GM18867 (cell line): ENCODE measurements around the gene PRCC.

ENCODE experiments used
- ATAC-seq: cut with Tn5 transposase; IDR thresholded peaks from one replicate; pipeline ENCODE4 v1.9.1; 2021; ENCODE audit warnings: mild to moderate bottlenecking, moderate library complexity; ENCODE audit not compliant: unreplicated experiment

The PRCC gene

DNA sequence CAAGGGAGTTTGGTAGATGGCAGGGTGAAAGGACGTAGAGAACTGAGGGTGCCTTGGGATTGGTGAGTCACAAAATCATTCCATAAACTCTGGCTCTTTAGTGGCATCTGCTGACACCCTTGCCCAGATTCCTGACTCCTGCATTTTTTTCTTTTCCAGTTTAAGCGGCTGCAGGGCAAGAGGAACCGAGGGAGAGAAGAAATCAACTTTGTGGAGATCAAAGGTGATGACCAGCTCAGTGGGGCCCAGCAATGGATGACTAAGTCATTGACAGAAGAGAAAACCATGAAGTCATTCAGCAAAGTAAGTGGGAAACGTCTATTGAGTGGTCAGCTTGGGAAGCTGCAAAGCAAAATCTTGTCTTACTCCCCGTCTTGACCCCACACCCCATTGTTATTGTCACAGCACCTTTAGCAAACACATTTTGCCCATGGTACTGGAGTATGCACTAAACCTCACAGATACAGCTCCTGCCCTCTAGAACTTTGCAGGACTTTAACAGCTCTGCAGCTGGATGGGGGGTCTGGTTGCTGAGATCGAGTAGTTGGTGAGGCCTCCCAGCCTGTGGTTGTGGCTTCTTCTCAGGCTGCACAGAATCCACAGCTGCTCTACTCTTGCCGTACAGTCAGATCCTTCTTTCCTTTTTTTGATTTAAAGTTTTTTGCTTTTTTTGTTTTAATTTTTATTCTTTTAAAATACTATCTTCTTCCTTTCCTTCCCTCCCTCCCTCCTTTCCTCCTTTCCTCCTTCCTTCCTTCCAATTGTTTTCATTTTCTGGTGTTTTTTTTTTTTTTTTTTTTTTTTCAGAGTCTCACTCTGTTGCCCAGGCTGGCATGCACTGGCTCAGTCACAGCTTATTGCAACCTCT lies 27.4 kb downstream of the PRCC start:
- ATAC-seq: no peak

GRCh38 chr1:156795374-156795733 lies 28.0 kb downstream of the PRCC start:
- no peak for ATAC-seq

DNA sequence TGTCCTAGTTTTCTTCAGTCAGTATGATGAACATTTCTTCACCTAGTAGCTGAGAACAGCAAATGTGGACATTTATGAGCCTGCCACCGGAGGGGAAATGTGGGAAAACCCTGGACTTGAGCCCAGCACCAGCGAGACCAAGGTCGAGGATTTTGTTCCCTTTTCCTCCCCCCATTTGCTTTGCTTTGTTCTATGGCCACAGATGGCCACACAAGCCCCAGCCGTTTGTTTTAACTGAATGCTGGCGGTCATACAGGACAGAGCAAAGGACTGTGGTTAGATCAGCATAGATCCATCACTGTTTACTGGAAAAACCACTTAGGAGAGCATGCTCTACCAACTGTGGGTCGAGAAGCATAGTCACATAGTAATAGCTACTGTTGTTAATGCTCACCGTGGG lies 28.5 kb downstream of the PRCC start:
- no peak for ATAC-seq

GRCh38 chr1:156796340-156797097 lies 29.2 kb downstream of the PRCC start:
- ATAC-seq: peak; percentile 58

DNA sequence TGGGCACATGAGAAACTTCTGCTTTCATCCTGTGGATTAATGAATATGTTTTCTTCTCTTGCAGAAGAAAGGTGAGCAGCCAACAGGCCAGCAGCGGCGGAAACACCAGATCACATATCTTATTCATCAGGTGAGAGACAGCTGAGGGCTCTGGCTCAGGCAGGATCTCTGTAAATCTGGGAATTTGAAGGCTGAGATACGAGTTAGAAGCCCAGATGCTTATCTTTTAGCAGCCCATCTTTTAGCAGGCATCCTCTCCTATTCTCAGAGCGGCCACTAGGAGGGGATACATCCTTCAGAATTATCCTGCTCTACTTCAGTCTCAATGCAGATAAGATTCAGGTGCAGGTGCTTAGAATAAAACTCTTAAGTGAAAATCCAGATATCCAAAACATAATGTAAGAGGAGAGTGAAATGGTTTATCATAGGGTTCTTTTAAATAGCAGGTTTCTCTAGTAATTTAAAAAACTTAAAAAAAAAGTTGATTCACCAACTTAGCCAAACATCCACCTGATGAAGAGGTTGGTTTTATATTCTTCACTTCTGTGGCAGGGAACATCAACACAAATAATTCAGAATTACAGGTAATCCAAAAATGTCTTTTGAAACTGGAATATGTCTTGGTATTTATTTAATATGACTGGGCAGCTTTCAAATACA lies 30.0 kb downstream of the PRCC start:
- no peak for ATAC-seq

DNA sequence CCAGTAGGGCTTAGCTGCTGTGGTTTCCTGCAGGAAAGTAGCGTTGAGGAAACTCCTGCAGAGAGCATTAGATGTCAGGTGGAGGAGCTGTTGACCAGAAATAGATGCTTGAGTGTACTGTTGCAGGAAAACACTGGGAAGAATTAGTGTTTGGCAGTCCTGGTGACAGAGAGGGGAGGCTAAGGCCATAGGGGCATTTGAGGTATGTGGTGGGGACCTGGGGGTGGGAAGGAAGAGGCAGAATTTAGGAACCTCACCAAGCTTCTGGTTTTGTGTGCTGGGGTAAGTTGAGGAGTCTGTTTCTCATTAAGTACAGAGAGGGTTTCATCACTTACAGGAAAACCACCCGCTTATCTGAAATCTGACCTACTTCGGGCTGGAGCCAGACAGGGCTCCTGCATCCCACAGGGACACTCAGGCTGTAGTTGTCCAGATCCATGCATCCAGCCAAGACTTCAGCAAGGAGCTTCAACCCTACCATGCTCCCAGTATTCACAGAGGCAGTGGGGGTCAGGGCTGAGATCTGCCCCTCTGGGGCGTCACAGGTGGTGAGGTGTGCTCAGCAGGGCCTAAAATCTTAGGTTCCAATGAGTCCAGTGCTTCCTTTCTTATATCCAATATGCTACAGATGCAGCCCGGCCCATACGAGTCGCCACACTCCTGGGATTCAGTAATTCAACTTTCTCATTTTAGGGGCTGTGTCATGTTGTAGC lies 34.2 kb downstream of the PRCC start:
- no peak for ATAC-seq

- no peak for ATAC-seq
Observed at GRCh38 chr1:156802421-156802935, 35.1 kb downstream of the PRCC start.

DNA sequence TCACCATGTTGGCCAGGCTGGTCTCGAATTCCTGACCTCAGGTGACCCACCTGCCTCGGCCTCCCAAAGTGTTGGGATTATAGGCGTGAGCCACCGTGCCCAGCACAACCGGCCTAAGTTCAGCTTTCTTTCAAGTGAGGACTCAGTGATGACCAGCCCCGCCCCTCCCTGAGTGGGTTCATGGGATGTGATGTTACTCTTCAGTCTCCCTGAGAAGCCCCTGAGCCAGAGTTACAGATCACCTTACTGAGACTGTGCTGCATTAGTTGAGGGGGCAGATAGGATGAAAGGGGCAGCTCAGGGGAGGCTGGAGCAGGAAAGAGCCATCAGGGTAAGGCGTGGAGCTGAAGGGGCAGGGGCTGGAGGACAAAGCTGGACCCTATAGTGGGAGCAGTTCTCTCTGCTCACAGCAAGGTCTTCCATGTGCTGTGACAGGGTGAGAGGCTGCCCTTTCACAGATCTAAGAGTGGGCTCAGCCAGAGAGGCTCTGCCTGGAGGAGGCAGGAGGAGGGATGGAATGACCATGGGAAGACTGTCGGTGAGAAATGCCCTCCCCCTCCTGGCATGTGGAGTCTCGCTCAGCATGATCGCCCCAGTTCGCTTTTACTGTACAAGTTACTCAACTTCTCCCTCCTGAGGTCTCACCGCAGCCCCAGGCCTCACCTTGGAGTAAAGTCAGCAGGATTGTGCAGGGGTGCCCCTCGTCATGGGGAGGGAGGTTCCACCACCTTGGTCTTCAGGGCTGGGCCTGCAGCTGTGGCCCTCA lies 35.9 kb downstream of the PRCC start:
- ATAC-seq: no peak

- ATAC-seq: no peak
Observed at GRCh38 chr1:156804026-156804425, 36.7 kb downstream of the PRCC start.

- ATAC-seq: no peak
Observed at GRCh38 chr1:156804572-156805243, 37.4 kb downstream of the PRCC start.

GRCh38 chr1:156805766-156806511 lies 38.6 kb downstream of the PRCC start:
- ATAC-seq: no peak

- no peak for ATAC-seq
Observed at GRCh38 chr1:156806512-156807440, 39.4 kb downstream of the PRCC start.

GRCh38 chr1:156807627-156808026 lies 40.3 kb downstream of the PRCC start:
- no peak for ATAC-seq

DNA sequence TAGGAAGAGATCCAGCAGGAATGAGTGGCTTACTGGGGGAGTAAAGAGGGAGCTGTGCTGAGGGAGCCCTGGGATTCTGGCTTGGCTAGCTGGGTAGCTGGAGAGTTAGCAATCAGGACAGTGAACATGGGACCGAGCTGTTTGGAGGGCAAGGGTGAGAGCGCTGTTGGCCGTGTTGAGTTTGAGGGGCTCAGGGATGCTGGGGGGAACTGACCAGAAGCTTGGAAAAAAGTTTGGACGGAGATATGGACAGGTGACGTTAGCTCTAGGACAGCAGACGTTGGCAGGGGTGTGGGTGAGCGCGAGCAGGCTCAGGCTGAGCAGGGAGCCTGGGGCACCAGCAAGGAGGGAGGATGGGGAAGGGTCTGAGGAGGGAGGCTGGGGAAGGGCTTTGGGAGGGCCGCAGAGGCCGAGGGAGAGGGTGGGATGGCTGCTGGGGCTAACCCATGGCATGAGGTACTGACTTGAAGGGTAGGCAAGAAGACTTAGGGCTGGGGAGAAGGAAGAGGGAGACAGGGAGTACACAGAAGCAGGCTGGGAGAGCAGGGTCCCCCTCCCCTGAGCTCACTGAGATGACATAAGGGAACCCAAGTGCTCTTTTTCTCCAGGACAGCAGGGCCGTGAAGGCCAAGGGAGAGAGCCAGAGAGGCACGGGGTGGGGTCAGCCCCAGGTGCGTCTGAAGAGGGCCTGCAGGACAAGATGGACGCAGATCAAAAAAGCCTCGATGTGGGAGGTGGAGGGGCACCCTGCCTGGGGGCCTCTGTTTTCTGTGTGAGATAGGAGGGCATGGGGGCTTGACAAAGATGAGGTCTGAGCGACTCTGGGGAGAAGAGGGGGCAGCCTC lies 41.1 kb downstream of the PRCC start:
- no peak for ATAC-seq

- ATAC-seq: no peak
Observed at GRCh38 chr1:156809281-156809680, 41.9 kb downstream of the PRCC start.

GRCh38 chr1:156809711-156810366 lies 42.5 kb downstream of the PRCC start:
- ATAC-seq: no peak
